OCI-LY3 (cell line): ENCODE results near the gene GNA12.
"Not testable (repeated sequence)": the region's sequence is repeated elsewhere in the genome, so short reads cannot be mapped to it uniquely, and the experiment has no call there.

ENCODE experiments used
- H2AFZ ChIP-seq: fragments of 200-600, 300-600 bp; shearing (Covaris generic); 2 replicates; pipeline ENCODE4 v1.6.0; 2014; ENCODE audit warnings: antibody characterized with exemption, low read depth, low read length
- H3K27ac ChIP-seq: fragments of 200-600, 300-600 bp; sonication (generic); 2 replicates; pipeline ENCODE4 v1.5.1; 2014; ENCODE audit warnings: mild to moderate bottlenecking, low read length, moderate library complexity, mixed read lengths
- H3K27me3 ChIP-seq: fragments of 200-600, 300-600 bp; sonication (generic); 2 replicates; pipeline ENCODE4 v1.6.1; 2014; ENCODE audit warnings: low read depth, low read length, mixed read lengths
- H3K36me3 ChIP-seq: fragments of 200-600, 300-600 bp; sonication (generic); replicated peaks from 2 replicates; pipeline ENCODE3; 2014; ENCODE audit warnings: low read depth, low read length, mixed read lengths
- H3K4me1 ChIP-seq: fragments of 300-600, 200-600 bp; sonication (generic); 2 replicates; pipeline ENCODE4 v1.6.1; 2014; ENCODE audit warnings: low read length, mixed read lengths
- H3K4me2 ChIP-seq: fragments of 200-600, 300-600 bp; sonication (generic); 2 replicates; pipeline ENCODE4 v1.6.1; 2014; ENCODE audit warnings: low read length, mixed read lengths
- H3K4me3 ChIP-seq: fragments of 300-600, 200-600 bp; sonication (generic); 2 replicates; pipeline ENCODE4 v1.5.1; 2014; ENCODE audit warnings: antibody characterized with exemption, mild to moderate bottlenecking, low read length, moderate library complexity
- H3K79me2 ChIP-seq: fragments of 300-600, 200-600 bp; shearing (Covaris generic); 2 replicates; pipeline ENCODE4 v1.6.1; 2014; ENCODE audit warnings: mild to moderate bottlenecking, low read length, mixed read lengths
- H3K9ac ChIP-seq: fragments of 300-600, 200-600 bp; shearing (Covaris generic); 2 replicates; pipeline ENCODE4 v1.6.0; 2014; ENCODE audit warnings: mild to moderate bottlenecking, low read length, moderate library complexity
- H3K9me3 ChIP-seq: fragments of 200-600, 300-600 bp; shearing (Covaris generic); 2 replicates; pipeline ENCODE4 v1.6.1; 2014; ENCODE audit warnings: low read length, mixed read lengths; ENCODE audit not compliant: insufficient read depth
- H4K20me1 ChIP-seq: fragments of 200-600, 300-600 bp; sonication (generic); 2 replicates; pipeline ENCODE4 v1.6.1; 2016; ENCODE audit warnings: low read length, mixed read lengths; ENCODE audit not compliant: insufficient read depth
- CTCF ChIP-seq: fragments of 200-600, 300-600 bp; sonication (generic); IDR thresholded peaks from 2 replicates; pipeline ENCODE4 v1.5.1; 2014; ENCODE audit warnings: antibody characterized with exemption, low read length, low read depth
- EZH2phosphoT487 ChIP-seq: fragments of 200-600 bp; shearing (Covaris generic); IDR thresholded peaks from 2 replicates; pipeline ENCODE4 v1.6.1; 2018; ENCODE audit warnings: antibody characterized with exemption, mixed run types, low read depth

Gene GNA12

DNA sequence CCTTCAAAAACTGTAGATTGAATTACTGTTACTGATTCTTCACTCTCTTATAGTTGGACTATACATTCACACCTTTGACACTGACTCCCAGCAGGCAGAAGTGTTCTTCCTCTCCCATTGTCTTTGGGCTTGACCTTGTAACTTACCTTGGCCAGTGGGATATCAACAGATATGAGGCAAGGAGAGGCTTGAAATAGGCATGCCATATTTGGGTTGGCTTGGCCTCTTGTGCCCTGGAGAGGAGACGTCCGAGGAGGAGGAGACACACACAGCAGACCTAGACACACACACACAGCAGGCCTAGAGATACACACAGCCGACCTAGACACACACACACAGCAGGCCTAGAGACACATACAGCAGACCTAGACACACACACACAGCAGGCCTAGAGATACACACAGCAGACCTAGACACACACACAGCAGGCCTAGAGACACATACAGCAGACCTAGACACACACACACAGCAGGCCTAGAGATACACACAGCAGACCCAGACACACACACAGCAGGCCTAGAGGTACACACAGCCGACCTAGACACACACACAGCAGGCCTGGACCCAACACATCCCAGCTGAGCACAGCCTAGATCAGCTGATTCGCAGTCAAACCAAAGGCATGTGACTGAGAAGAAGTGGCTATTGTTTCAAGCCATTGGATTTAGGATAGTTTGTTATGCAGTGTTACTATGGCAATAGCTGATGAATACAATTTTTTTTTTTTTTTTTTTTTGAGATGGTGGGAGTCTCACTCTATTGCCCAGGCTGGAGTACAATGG, 12.5 kb upstream of the GNA12 start:
- H3K4me1 ChIP-seq: peaks cover 31% of the 10 kb centered on the region
- TF ChIP-seq CTCF (no peak), EZH2phosphoT487 (no peak)
- H3K9ac ChIP-seq: no peak overlapping the region
- no peaks in the 10 kb centered on the region for H3K27me3 ChIP-seq
- H3K9me3 ChIP-seq: no peaks in the 10 kb centered on the region
- no peaks in the 10 kb centered on the region for H4K20me1 ChIP-seq
- no peak overlapping the region for H2AFZ ChIP-seq
- no peaks in the 10 kb centered on the region for H3K79me2 ChIP-seq
- H3K36me3 ChIP-seq: no peaks in the 10 kb centered on the region
- H3K4me3 ChIP-seq: no peak overlapping the region
- no peak overlapping the region for H3K4me2 ChIP-seq
- no peak overlapping the region for H3K27ac ChIP-seq

DNA sequence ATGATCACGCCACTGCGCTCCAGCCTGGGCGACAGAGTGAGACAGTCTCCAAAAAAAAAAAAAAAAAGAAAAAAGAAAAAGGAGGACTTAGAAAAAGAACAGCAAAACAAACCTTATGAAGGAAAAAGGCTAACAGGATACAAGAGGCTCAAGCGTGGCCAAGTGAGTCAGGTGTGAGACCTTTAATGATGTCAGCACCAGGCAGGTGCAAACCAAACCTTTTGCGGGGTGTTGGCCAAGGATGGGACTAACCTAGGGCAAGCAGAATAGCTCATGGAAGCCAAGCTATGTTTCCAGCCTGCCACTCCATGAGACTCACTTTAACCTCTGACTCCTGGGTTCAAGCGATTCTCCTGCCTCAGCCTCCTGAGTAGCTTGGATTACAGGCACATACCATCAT, 11.3 kb upstream of the GNA12 start:
- Histone ChIP-seq H3K36me3 (no peaks in the 10 kb centered on the region), H3K9me3 (no peaks in the 10 kb centered on the region), H3K4me3 (no peak overlapping the region), H3K27ac (no peak overlapping the region), H3K79me2 (no peaks in the 10 kb centered on the region), H3K4me1 (peaks cover 33% of the 10 kb centered on the region), H3K4me2 (no peak overlapping the region), H4K20me1 (no peaks in the 10 kb centered on the region), H2AFZ (no peak overlapping the region), H3K9ac (no peak overlapping the region), H3K27me3 (no peaks in the 10 kb centered on the region)
- TF ChIP-seq CTCF (no peak), EZH2phosphoT487 (no peak)

DNA sequence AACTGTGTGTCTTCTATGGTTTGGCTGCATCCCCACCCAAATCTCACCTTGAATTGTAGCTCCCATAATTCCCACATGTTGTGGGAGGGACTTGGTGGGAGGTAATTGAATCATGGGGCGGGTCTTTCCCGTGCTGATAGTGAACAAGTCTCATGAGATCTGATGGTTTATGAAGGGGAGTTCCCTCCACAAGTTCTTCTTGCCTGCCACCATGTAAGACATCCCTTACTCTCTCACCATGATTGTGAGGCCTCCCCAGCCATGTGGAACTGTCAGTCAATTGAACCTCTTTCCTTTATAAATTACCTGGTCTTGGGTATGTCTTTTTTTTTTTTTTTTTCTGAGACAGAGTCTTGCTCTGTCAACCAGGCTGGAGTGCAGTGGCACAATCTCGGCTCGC, 9.4 kb upstream of the GNA12 start:
- Histone ChIP-seq H3K4me2 (peak overlapping the region; percentile 58), H3K9ac (0 out of 2 replicates have a peak overlapping the region, but pooled peaks have one; percentile 24), H2AFZ (peak overlapping the region; percentile 28; the same call in 1 of the 2 replicates), H3K27ac (peak overlapping the region; percentile 65), H3K4me1 (peaks cover 26% of the 10 kb centered on the region), H3K4me3 (peak overlapping the region; percentile 24)
- H3K36me3 ChIP-seq, H3K27me3 ChIP-seq, H3K79me2 ChIP-seq, H3K9me3 ChIP-seq, H4K20me1 ChIP-seq: not testable (repeated sequence)

DNA sequence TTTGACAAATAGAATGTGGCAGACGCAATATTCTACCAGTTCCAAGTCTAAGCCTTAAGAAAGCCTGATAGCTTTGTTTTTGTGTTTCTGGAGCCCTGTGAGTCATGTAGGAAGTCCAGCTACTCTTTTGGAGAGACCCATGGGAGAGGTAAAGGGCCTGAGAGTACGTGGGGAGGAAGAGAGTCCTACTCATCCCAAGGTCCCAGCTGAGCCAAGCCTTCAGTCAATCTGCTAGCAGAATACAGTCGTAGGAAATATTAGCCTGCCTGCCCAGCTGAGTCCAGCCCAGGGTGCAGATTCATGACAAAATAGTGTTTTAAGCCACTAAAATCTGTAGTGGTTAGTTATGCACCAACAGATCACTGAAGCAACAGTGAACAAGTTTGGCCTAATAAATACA, 9.0 kb upstream of the GNA12 start:
- H3K27ac ChIP-seq: peak overlapping the region; percentile 65

More for the DNA sequence above, 9.0 kb upstream of the GNA12 start:
- Histone ChIP-seq H2AFZ (peak overlapping the region; percentile 28; the same call in 1 of the 2 replicates), H3K4me2 (peak overlapping the region; percentile 58), H4K20me1 (no peaks in the 10 kb centered on the region), H3K79me2 (no peaks in the 10 kb centered on the region), H3K4me1 (peaks cover 26% of the 10 kb centered on the region), H3K9me3 (no peaks in the 10 kb centered on the region), H3K27me3 (no peaks in the 10 kb centered on the region), H3K4me3 (peak overlapping the region; percentile 24), H3K36me3 (no peaks in the 10 kb centered on the region), H3K9ac (peak overlapping the region; percentile 24; the same call in 1 of the 2 replicates)
- no peak for TF ChIP-seq CTCF
- no peak for TF ChIP-seq EZH2phosphoT487
